AG09319 (cell line): ENCODE measurements around the gene RER1.

ENCODE experiments used
- DNase-seq: peaks from one replicate; pipeline ENCODE4 v3.0.0-alpha.2; 2010; ENCODE audit warnings: low read depth; ENCODE audit errors: extremely low read depth
- CTCF ChIP-seq: IDR thresholded peaks from 2 replicates; pipeline ENCODE4 v1.5.1; 2011; ENCODE audit warnings: low read depth, mild to moderate bottlenecking, inconsistent platforms, low read length, moderate library complexity

RER1 gene

GRCh38 chr1:2409745-2410144 is 18.1 kb downstream of the RER1 start:
- TF ChIP-seq CTCF = no peak
- DNase-seq = no peak

- no peak for TF ChIP-seq CTCF
- DNase-seq = no peak
These were observed 20.3 kb downstream of the RER1 start for GRCh38 chr1:2411801-2412394.

GRCh38 chr1:2412395-2412772 is 20.7 kb downstream of the RER1 start, which contains the start of gene PEX10:
PEX10 (minus strand) TSS chr1:2412564; CDS start chr1:2412502, 62 bp downstream.
- no peak for TF ChIP-seq CTCF
- peak; percentile 83 for DNase-seq

GRCh38 chr1:2412773-2413494 is 21.3 kb downstream of the RER1 start:
- no peak for TF ChIP-seq CTCF
- no peak for DNase-seq

- no peak for TF ChIP-seq CTCF
- no peak for DNase-seq
These were observed 22.1 kb downstream of the RER1 start for GRCh38 chr1:2413495-2414296.

GRCh38 chr1:2414297-2414958 is 22.8 kb downstream of the RER1 start:
- DNase-seq = peak; percentile 19
- peak; percentile 90 for TF ChIP-seq CTCF
